IMR-90 (cell line): ENCODE results near the gene CCN6. TPM values are rescaled to one million over a fixed set of nuclear protein-coding genes. Genes with fewer than 3 reads are reported as not detected.

Experiments used
- ATAC-seq: fragments of 200-7000 bp; cut with Tn5 transposase; 2 replicates; pipeline ENCODE4 v1.9.1; 2020; ENCODE audit warnings: low read depth, mild to moderate bottlenecking, moderate library complexity
- BruUV-seq: library from RNA; stranded (reverse); fragments of 400-500 nt; replicated peaks from 2 replicates; lab custom pipeline; 2021; lab: Mats Ljungman, UMichigan
- CTCF ChIA-PET: fragments of 300-600 bp; formaldehyde crosslinking; extraction: SDS; loops from one replicate; lab custom pipeline; 2021; ENCODE audit warnings: antibody characterized with exemption; lab: Yijun Ruan, JAX
- POLR2A ChIA-PET: fragments of 300-600 bp; sonication (Branson Sonifier 250); formaldehyde crosslinking; loops from one replicate; lab custom pipeline; 2022; ENCODE audit warnings: antibody characterized with exemption; ENCODE audit not compliant: unreplicated experiment; lab: Charles Lee
- DNase-seq: peaks from one replicate; pipeline ENCODE4 v3.0.0; 2013
- H2AFZ ChIP-seq: replicated peaks from 2 replicates; pipeline ENCODE3; 2013; ENCODE audit warnings: low read length, mild to moderate bottlenecking; ENCODE audit not compliant: poor library complexity
- H2AK5ac ChIP-seq: 2 replicates; pipeline ENCODE4 v1.6.1; 2013; ENCODE audit warnings: low read depth, low read length, inconsistent platforms
- H2AK9ac ChIP-seq: replicated peaks from 2 replicates; pipeline ENCODE3; 2013; ENCODE audit warnings: mild to moderate bottlenecking, low read depth, low read length, moderate library complexity; ENCODE audit not compliant: poor library complexity
- H2BK120ac ChIP-seq: 2 replicates; pipeline ENCODE4 v1.6.1; 2013; ENCODE audit warnings: low read depth, low read length, inconsistent platforms
- H2BK15ac ChIP-seq: 3 replicates; pipeline ENCODE4 v1.6.1; 2013; ENCODE audit warnings: low read depth, low read length, inconsistent platforms
- H2BK20ac ChIP-seq: 2 replicates; pipeline ENCODE4 v1.6.1; 2013; ENCODE audit warnings: low read depth, mild to moderate bottlenecking, inconsistent platforms, low read length, moderate library complexity
- H2BK5ac ChIP-seq: 2 replicates; pipeline ENCODE4 v1.6.1; 2013; ENCODE audit warnings: mild to moderate bottlenecking, low read depth, low read length, inconsistent platforms; ENCODE audit not compliant: poor library complexity, severe bottlenecking
- H3K14ac ChIP-seq: replicated peaks from 2 replicates; pipeline ENCODE4 v1.6.1; 2013; ENCODE audit warnings: low read depth, low read length, inconsistent platforms
- H3K18ac ChIP-seq: 2 replicates; pipeline ENCODE4 v1.6.1; 2013; ENCODE audit warnings: low read depth, low read length, control low read depth
- H3K23ac ChIP-seq: 2 replicates; pipeline ENCODE4 v1.6.1; 2013; ENCODE audit warnings: low read depth, low read length, inconsistent platforms
- H3K27ac ChIP-seq: 2 replicates; pipeline ENCODE4 v1.5.1; 2013; ENCODE audit warnings: mild to moderate bottlenecking, control low read depth, low read length; ENCODE audit not compliant: insufficient read depth
- H3K27me3 ChIP-seq: 2 replicates; pipeline ENCODE4 v1.6.1; 2013; ENCODE audit warnings: low read length; ENCODE audit not compliant: control insufficient read depth, insufficient read depth
- H3K36me3 ChIP-seq: 2 replicates; pipeline ENCODE4 v1.6.1; 2013; ENCODE audit warnings: low read length, mixed read lengths; ENCODE audit not compliant: control insufficient read depth, insufficient read depth
- H3K4ac ChIP-seq: 2 replicates; pipeline ENCODE4 v1.6.1; 2013; ENCODE audit warnings: low read depth, low read length, inconsistent platforms
- H3K4me1 ChIP-seq: 2 replicates; pipeline ENCODE4 v1.6.1; 2013; ENCODE audit warnings: low read length, mixed read lengths; ENCODE audit not compliant: control insufficient read depth, insufficient read depth
- H3K4me2 ChIP-seq: 2 replicates; pipeline ENCODE4 v1.6.1; 2013; ENCODE audit warnings: low read depth, mild to moderate bottlenecking, control low read depth, low read length, moderate library complexity
- H3K4me3 ChIP-seq: 2 replicates; pipeline ENCODE4 v1.5.1; 2013; ENCODE audit warnings: low read depth, mild to moderate bottlenecking, control low read depth, low read length, moderate library complexity; ENCODE audit not compliant: insufficient read depth
- H3K56ac ChIP-seq: 2 replicates; pipeline ENCODE4 v1.6.1; 2013; ENCODE audit warnings: low read length, inconsistent platforms; ENCODE audit not compliant: insufficient read depth; ENCODE audit errors: extremely low read depth
- H3K79me1 ChIP-seq, 2 experiments: 2 replicates each; pipeline ENCODE4 v1.6.1; 2013; ENCODE audit warnings: low read length in 2 of 2, inconsistent platforms in 1 of 2, low read depth in 1 of 2
- H3K9ac ChIP-seq: 2 replicates; pipeline ENCODE4 v1.6.1; 2013; ENCODE audit warnings: low read depth, low read length, control low read depth
- H3K9me1 ChIP-seq: 2 replicates; pipeline ENCODE4 v1.6.1; 2013; ENCODE audit warnings: low read length, inconsistent platforms; ENCODE audit not compliant: insufficient read depth
- H3K9me3 ChIP-seq: 2 replicates; pipeline ENCODE4 v1.6.1; 2013; ENCODE audit warnings: low read length; ENCODE audit not compliant: control insufficient read depth, insufficient read depth
- H4K20me1 ChIP-seq: 2 replicates; pipeline ENCODE4 v1.6.1; 2013; ENCODE audit warnings: low read length, inconsistent platforms; ENCODE audit not compliant: insufficient read depth
- H4K5ac ChIP-seq: 2 replicates; pipeline ENCODE4 v1.6.1; 2013; ENCODE audit warnings: mild to moderate bottlenecking, low read depth, low read length, control low read depth
- H4K8ac ChIP-seq, 2 experiments: 2 replicates each; pipeline ENCODE4 v1.6.1; 2013; ENCODE audit warnings: low read depth in 2 of 2, low read length in 2 of 2, control low read depth in 1 of 2, inconsistent platforms in 1 of 2
- H4K91ac ChIP-seq: 2 replicates; pipeline ENCODE4 v1.6.1; 2013; ENCODE audit warnings: low read depth, low read length, inconsistent platforms; ENCODE audit not compliant: insufficient read depth
- BHLHE40 ChIP-seq: fragments of 150-350 bp; IDR thresholded peaks from 2 replicates; pipeline ENCODE4 v1.6.1; 2016; ENCODE audit warnings: mild to moderate bottlenecking, low read depth, low read length
- CEBPB ChIP-seq: IDR thresholded peaks from 2 replicates; pipeline ENCODE4 v1.6.1; 2012; ENCODE audit warnings: low read depth, low read length, improper control_type of control experiment
- FOS ChIP-seq: fragments of 150-350 bp; IDR thresholded peaks from 2 replicates; pipeline ENCODE4 v1.6.1; 2016; ENCODE audit warnings: low read depth, low read length
- MAFK ChIP-seq: IDR thresholded peaks from 2 replicates; pipeline ENCODE4 v1.6.1; 2012; ENCODE audit warnings: low read depth, low read length, improper control_type of control experiment
- MAZ ChIP-seq: IDR thresholded peaks from 2 replicates; pipeline ENCODE4 v1.6.1; 2012; ENCODE audit warnings: low read depth, mild to moderate bottlenecking, low read length, improper control_type of control experiment, moderate library complexity, borderline replicate concordance
- MXI1 ChIP-seq: IDR thresholded peaks from 2 replicates; pipeline ENCODE4 v1.6.1; 2012; ENCODE audit warnings: low read depth, mild to moderate bottlenecking, low read length, moderate library complexity, borderline replicate concordance
- NFE2L2 ChIP-seq: fragments of 150-350 bp; IDR thresholded peaks from 2 replicates; pipeline ENCODE4 v1.6.1; 2016; ENCODE audit warnings: low read depth, mild to moderate bottlenecking, low read length
- RAD21 ChIP-seq: IDR thresholded peaks from 2 replicates; pipeline ENCODE4 v1.6.1; 2012; ENCODE audit warnings: low read length, improper control_type of control experiment
- RCOR1 ChIP-seq: IDR thresholded peaks from 2 replicates; pipeline ENCODE4 v1.6.1; 2012; ENCODE audit warnings: mild to moderate bottlenecking, low read length, improper control_type of control experiment; ENCODE audit not compliant: insufficient replicate concordance
- RFX5 ChIP-seq: IDR thresholded peaks from 2 replicates; pipeline ENCODE4 v1.8.0; 2012; ENCODE audit warnings: low read depth, mild to moderate bottlenecking, low read length, moderate library complexity
- WGBS, 2 experiments: methylation state at CpG; one replicate each; pipeline versions ENCODE4 v1.1.5 to v1.1.7; 2013; ENCODE audit warnings: missing lambda C conversion rate in 2 of 2; ENCODE audit not compliant: insufficient read length in 1 of 2; ENCODE audit errors: extremely low coverage in 2 of 2; 5-methylcytosine and 5-hydroxymethylcytosine counted together
- dilution Hi-C: fragments of 300-500 bp; cut with HindIII; formaldehyde crosslinking; loops from one replicate; pipeline ENCODE4 v1.14.3; 2018; ENCODE audit warnings: low sequenced_read_pairs; ENCODE audit not compliant: unreplicated experiment
- in situ Hi-C: fragments of 300-500 bp; cut with MboI; formaldehyde crosslinking; loops from 3 replicates; pipeline ENCODE4 v1.14.3; 2019; ENCODE audit warnings: low sequenced_read_pairs, inconsistent platforms, mixed read lengths
- intact Hi-C: fragments of 100-400 bp; cut with micrococcal nuclease; formaldehyde crosslinking; loops from 2 replicates; pipeline ENCODE4 v1.10.0; 2022
- polyA plus RNA-seq, 3 experiments: library from polyadenylated mRNA; depleted of rRNA; stranded (reverse); fragments of >200 nt; gene quantifications; 2 replicates each; pipeline ENCODE4 v1.2.3, GENCODE V29; 2012; ENCODE audit warnings: low replicate concordance in 1 of 3
- total RNA-seq: library from RNA; depleted of rRNA; stranded (reverse); fragments of >200 nt; gene quantifications from 2 replicates; pipeline ENCODE4 v1.2.3, GENCODE V29; 2012
- TF ChIP-seq, protein P1 (sequence below): fragments of 150-350 bp; IDR thresholded peaks from 2 replicates; pipeline ENCODE4 v1.6.1; 2016; ENCODE audit warnings: low read depth, mild to moderate bottlenecking, low read length, moderate library complexity, borderline replicate concordance
- TF ChIP-seq, protein P2 (sequence below): fragments of 150-350 bp; IDR thresholded peaks from 2 replicates; pipeline ENCODE4 v1.6.1; 2017; ENCODE audit warnings: mild to moderate bottlenecking, antibody characterized with exemption, low read length, low read depth

The CCN6 gene
- total and polyA plus RNA-seq, 2 of the 4 experiments (the other 2 are of a cell fraction): not detected

DNA sequence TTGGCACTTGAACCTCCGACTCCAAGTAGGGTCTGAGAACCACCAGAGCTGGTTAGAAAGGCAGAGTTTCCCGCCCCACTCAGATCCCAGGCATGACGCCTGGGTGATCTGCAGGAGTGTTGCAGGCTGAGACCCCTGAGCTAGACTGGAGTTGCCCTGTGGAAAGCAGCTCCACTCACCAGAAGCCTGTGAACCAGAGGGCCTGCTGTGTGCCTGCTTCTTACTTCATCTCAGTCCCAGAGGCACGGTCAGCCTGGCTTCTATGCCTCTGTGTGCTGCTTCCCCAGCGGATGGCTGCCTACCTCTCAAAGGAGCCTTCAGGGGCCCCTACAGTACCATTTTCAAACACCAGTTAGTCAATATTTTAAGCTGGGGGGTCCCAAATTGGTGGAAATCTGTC is 15.6 kb upstream of the CCN6 start:
- Histone ChIP-seq H3K4me3 (no peak overlapping the region), H2BK20ac (peak overlapping the region; percentile 43), H3K4me1 (peaks cover 6% of the 10 kb centered on the region), H4K91ac (peak overlapping the region; percentile 33; the same call in 1 of the 2 replicates), H3K36me3 (no peaks in the 10 kb centered on the region), H3K18ac (peak overlapping the region; percentile 11; the same call in 1 of the 2 replicates), H3K56ac (no peak overlapping the region), H3K14ac (peak overlapping the region; percentile 88), H2AK5ac (peak overlapping the region; percentile 79), H2BK15ac (peak overlapping the region; percentile 58; the same call in 1 of the 3 replicates), H3K9me3 (no peaks in the 10 kb centered on the region), H4K5ac (peak overlapping the region; percentile 18; the same call in 1 of the 2 replicates), H3K4ac (peak overlapping the region; percentile 58), H3K79me1 (no peaks in the 10 kb centered on the region), H3K27ac (no peak overlapping the region), H3K27me3 (0 out of 2 replicates have a peak, but pooled peaks cover 2% of the 10 kb centered on the region), H4K8ac (peak overlapping the region in 1 of 2 experiments; percentile 68; a peak in 2 of 4 replicates), H3K9me1 (peaks cover 17% of the 10 kb centered on the region; the same call in 1 of the 2 replicates), H2BK5ac (peak overlapping the region; percentile 47), H2AK9ac (peak overlapping the region; percentile 25), H2AFZ (peak overlapping the region; percentile 78), H3K23ac (peak overlapping the region; percentile 85; the same call in 1 of the 2 replicates), H2BK120ac (peak overlapping the region; percentile 84), H4K20me1 (no peaks in the 10 kb centered on the region), H3K9ac (0 out of 2 replicates have a peak overlapping the region, but pooled peaks have one; percentile 26), H3K4me2 (peak overlapping the region; percentile 4; the same call in 1 of the 2 replicates)
- TF ChIP-seq MXI1: no peak
- no peak for TF ChIP-seq MAFK
- no peak for TF ChIP-seq FOS
- TF ChIP-seq CEBPB: no peak
- TF ChIP-seq RCOR1: no peak
- TF ChIP-seq NFE2L2: no peak
- no peak for TF ChIP-seq RAD21
- TF ChIP-seq, protein P1, sequence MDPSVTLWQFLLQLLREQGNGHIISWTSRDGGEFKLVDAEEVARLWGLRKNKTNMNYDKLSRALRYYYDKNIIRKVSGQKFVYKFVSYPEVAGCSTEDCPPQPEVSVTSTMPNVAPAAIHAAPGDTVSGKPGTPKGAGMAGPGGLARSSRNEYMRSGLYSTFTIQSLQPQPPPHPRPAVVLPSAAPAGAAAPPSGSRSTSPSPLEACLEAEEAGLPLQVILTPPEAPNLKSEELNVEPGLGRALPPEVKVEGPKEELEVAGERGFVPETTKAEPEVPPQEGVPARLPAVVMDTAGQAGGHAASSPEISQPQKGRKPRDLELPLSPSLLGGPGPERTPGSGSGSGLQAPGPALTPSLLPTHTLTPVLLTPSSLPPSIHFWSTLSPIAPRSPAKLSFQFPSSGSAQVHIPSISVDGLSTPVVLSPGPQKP: no peak
- TF ChIP-seq BHLHE40: no peak
- TF ChIP-seq, protein P2, sequence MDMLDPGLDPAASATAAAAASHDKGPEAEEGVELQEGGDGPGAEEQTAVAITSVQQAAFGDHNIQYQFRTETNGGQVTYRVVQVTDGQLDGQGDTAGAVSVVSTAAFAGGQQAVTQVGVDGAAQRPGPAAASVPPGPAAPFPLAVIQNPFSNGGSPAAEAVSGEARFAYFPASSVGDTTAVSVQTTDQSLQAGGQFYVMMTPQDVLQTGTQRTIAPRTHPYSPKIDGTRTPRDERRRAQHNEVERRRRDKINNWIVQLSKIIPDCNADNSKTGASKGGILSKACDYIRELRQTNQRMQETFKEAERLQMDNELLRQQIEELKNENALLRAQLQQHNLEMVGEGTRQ: no peak
- no peak for TF ChIP-seq MAZ
- no peak for TF ChIP-seq RFX5
- dilution Hi-C loops: no loop called here
- in situ Hi-C loops: loop anchor here (25.0 kb wide), 2 partner anchors 676 to 1001 kb away; no protein-coding TSS in a partner anchor
- no TSS peak for BruUV-seq
- ChIA-PET CTCF (interaction anchor here (1.2 kb wide), 1 partner anchor 328 kb away, joined by 4 read pairs; no protein-coding TSS in a partner anchor), POLR2A (no interaction called here)
- 83% methylated on average over 1 of the region's 5 CpGs; no CpG with 5 or more reads in 1 of the 2 experiments for WGBS, 2 experiments
- intact Hi-C loops: no loop called here
- ATAC-seq (no peak), DNase-seq (no peak)
